GM12892 (cell line): ENCODE measurements around the gene FBLIM1.

Source experiments
- POLR2A ChIP-seq: IDR thresholded peaks from 2 replicates; pipeline ENCODE4 v1.6.1; 2011; ENCODE audit warnings: low read depth, low read length, control low read depth
- POLR2AphosphoS5 ChIP-seq: IDR thresholded peaks from 2 replicates; pipeline ENCODE4 v1.6.1; 2011; ENCODE audit warnings: low read depth, low read length, control low read depth

- TF ChIP-seq POLR2AphosphoS5 (no peak), POLR2A (no peak)
Measured at GRCh38 chr1:15750924-15751323, 7.7 kb upstream of the FBLIM1 start.
